Activated CD4-positive, alpha-beta T cell treated with anti-CD3 and anti-CD28 coated beads, Interleukin-2, amount 10 ng/mL, durations not matched to agents 24 days and 14 days (primary cell): ENCODE data around the gene HIP1R. TPM values are rescaled to one million over a fixed set of nuclear protein-coding genes. Genes with fewer than 3 reads are reported as not detected.

Experiments
- DNase-seq: peaks from one replicate; pipeline ENCODE4 v3.0.0; 2022
- H3K27ac Mint-ChIP-seq: one replicate; pipeline ENCODE4 v1.8.0; 2022; ENCODE audit warnings: mild to moderate bottlenecking, mixed read lengths
- H3K27me3 Mint-ChIP-seq: one replicate; pipeline ENCODE4 v1.8.0; 2022; ENCODE audit warnings: mixed read lengths
- H3K36me3 Mint-ChIP-seq: one replicate; pipeline ENCODE4 v1.8.0; 2022; ENCODE audit warnings: low read depth, mild to moderate bottlenecking, mixed read lengths
- H3K4me1 Mint-ChIP-seq: one replicate; pipeline ENCODE4 v1.8.0; 2021; ENCODE audit warnings: mixed read lengths
- H3K4me3 Mint-ChIP-seq: one replicate; pipeline ENCODE4 v1.8.0; 2022; ENCODE audit warnings: mild to moderate bottlenecking, moderate library complexity, mixed read lengths
- H3K9me3 Mint-ChIP-seq: one replicate; pipeline ENCODE4 v1.8.0; 2021; ENCODE audit warnings: mixed read lengths
- intact Hi-C: fragments of 100-400 bp; cut with micrococcal nuclease; formaldehyde crosslinking; loops from one replicate; pipeline ENCODE4 v1.15.1; 2023
- total RNA-seq: library from RNA; stranded (reverse); gene quantifications from 2 replicates; pipeline ENCODE4 v1.2.3, GENCODE V29; 2022

The HIP1R gene
- total RNA-seq, 1 donor from 2014 or later: 25.8 TPM

DNA sequence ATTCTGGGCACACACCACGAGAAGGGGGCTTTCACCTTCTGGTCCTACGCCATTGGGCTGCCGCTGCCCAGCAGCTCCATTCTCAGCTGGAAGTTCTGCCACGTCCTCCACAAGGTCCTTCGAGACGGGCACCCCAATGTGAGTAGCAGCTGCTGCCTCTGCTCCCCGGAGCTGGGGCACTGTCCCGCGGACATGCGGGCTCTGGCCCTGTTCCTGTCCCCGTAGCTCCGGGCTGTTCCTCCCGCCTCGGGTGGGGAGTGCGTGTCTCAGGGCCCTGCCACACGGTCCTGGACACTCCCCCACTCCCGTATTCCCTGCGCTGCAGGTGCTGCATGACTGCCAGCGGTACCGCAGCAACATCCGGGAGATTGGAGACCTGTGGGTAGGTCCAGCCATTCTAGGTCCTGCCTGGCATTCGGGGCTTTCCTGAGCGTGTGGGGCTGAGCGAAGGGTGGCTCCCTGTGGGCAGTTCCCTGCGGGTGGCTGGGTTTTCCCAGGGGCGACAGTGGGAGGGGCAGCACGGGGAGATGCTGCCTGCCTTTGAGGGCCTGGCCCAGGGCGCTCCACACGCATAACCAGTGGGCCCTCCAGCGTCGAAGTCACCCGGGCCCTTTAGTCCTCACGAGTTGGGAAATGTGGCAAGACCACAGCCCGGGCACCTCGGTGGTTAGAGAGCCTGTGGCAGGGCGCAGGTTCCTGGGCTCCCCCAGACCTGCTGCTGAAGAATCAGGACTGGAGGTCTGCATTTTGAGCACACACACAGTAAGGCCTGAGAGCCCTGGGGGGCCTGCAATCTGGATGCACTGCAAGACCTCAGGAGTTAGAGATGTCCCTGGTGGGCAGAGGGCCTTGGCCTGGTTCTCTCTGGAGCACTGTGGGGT is 13.5 kb downstream of the HIP1R start:
- H3K9me3 Mint-ChIP-seq: no peaks in the 10 kb centered on the region
- H3K4me1 Mint-ChIP-seq: no peaks in the 10 kb centered on the region
- H3K27ac Mint-ChIP-seq: no peak overlapping the region
- intact Hi-C loops: no loop called here
- H3K4me3 Mint-ChIP-seq: no peak overlapping the region
- no peak for DNase-seq
- no peaks in the 10 kb centered on the region for H3K27me3 Mint-ChIP-seq
- no peaks in the 10 kb centered on the region for H3K36me3 Mint-ChIP-seq

DNA sequence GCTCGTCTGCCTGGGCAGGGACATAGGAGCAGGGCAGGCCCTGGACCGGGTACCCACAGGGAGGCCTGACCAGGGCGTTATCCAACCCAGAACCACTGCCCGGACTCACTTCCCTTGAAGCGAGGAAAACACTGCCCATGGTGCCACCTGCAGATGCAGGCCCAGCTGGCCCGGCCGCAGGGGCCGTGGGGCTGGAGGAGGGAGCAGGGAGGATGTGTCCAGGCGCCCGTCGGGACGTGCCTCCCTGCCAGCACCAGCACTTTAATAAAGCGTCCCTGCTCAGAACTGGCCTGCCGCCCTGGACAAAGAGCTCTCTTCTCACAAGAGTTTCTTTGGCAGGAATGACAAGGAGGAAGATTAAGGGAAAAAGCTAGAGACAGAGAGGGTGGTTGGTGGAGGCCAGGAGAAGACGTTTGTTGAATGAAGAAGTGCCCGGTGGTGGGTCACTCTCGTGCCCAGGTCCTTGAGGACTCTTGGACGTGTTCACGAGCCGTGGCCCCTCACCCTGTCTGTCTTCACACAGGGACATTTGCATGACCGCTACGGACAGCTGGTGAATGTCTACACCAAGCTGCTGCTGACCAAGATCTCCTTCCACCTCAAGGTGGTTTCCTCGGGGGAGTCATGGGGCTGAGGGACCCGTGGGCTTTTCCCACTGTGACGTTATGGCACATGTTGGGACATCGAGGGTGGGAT is 14.2 kb downstream of the HIP1R start:
- Mint-ChIP-seq H3K4me3 (no peak overlapping the region), H3K27ac (no peak overlapping the region), H3K4me1 (no peaks in the 10 kb centered on the region), H3K9me3 (no peaks in the 10 kb centered on the region), H3K27me3 (no peaks in the 10 kb centered on the region), H3K36me3 (no peaks in the 10 kb centered on the region)
- intact Hi-C loops: no loop called here
- DNase-seq: no peak

DNA sequence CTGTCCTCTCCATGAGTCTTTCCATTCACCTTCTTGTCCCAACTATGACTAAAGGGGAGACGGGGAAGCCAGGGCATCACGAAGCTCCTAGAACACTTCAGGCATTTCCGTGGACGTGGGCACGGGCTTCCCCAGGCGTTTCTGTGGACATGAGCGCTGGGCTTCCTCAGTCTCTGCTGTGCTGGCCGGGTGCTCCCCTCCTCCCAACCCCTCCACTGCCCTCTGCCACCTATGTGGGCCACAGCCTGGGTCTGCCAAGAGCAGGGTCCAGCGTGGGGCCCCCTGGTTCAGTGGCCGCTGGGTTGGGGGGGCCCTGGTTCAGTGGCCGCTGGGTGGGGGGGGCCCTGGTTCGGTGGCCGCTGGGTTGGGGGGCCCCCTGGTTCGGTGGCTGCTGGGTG is 14.8 kb downstream of the HIP1R start:
- Mint-ChIP-seq H3K9me3 (no peaks in the 10 kb centered on the region), H3K4me1 (no peaks in the 10 kb centered on the region), H3K27me3 (no peaks in the 10 kb centered on the region), H3K27ac (no peak overlapping the region), H3K36me3 (no peaks in the 10 kb centered on the region), H3K4me3 (no peak overlapping the region)
- DNase-seq: no peak
- intact Hi-C loops: no loop called here

DNA sequence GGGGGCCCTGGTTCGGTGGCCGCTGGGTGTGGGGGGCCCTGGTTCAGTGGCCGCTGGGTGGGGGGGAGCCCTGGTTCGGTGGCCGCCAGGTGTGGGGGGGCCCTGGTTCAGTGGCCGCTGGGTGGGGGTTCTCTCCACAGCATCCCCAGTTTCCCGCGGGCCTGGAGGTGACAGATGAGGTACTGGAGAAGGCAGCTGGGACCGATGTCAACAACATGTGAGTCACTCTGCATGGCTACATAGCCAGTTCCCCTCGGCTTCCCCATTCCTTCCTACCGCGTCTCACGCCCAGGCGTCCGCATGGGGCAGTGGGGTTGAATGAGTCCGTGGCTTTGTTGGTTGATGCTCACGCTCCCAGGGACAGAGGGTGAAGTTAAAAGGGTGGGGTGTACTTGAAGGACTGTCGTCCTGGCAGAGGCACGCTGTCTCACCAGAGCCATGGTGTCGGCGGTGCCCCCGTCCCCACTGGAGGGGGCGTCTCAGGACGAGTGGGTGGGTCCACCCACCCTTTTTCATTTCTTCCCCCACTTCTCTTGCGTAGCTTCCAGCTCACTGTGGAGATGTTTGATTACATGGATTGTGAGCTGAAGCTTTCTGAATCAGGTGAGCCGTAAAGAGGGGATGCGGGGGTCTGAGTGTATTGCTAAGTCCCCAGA is 15.6 kb downstream of the HIP1R start:
- H3K4me3 Mint-ChIP-seq: no peak overlapping the region
- no peaks in the 10 kb centered on the region for H3K36me3 Mint-ChIP-seq
- H3K4me1 Mint-ChIP-seq: no peaks in the 10 kb centered on the region
- no peaks in the 10 kb centered on the region for H3K9me3 Mint-ChIP-seq
- no peaks in the 10 kb centered on the region for H3K27me3 Mint-ChIP-seq
- intact Hi-C loops: no loop called here
- no peak for DNase-seq
- no peak overlapping the region for H3K27ac Mint-ChIP-seq

DNA sequence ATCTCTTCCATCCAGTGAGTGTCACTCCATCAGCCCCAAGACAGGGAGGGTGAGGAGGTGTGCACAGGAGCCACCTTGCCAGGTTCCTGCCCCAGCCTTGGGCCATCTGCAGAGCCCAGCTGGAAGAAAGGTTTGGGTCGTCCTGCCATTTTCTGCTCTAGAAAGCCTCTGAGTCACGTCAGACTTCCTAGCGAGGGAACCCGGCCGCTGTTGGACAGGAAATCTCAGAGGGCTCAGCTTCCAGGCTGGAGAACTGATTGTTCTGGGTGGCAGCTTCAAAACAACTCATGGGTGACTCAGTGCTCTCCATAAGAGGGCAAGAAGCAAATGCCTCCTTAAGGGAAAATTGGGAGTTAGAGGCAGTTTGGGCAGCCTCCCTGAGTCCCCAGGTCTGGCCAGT is 16.6 kb downstream of the HIP1R start:
- H3K9me3 Mint-ChIP-seq: no peaks in the 10 kb centered on the region
- no peaks in the 10 kb centered on the region for H3K27me3 Mint-ChIP-seq
- no peak overlapping the region for H3K4me3 Mint-ChIP-seq
- intact Hi-C loops: no loop called here
- no peak overlapping the region for H3K27ac Mint-ChIP-seq
- no peaks in the 10 kb centered on the region for H3K4me1 Mint-ChIP-seq
- no peak for DNase-seq
- no peaks in the 10 kb centered on the region for H3K36me3 Mint-ChIP-seq

DNA sequence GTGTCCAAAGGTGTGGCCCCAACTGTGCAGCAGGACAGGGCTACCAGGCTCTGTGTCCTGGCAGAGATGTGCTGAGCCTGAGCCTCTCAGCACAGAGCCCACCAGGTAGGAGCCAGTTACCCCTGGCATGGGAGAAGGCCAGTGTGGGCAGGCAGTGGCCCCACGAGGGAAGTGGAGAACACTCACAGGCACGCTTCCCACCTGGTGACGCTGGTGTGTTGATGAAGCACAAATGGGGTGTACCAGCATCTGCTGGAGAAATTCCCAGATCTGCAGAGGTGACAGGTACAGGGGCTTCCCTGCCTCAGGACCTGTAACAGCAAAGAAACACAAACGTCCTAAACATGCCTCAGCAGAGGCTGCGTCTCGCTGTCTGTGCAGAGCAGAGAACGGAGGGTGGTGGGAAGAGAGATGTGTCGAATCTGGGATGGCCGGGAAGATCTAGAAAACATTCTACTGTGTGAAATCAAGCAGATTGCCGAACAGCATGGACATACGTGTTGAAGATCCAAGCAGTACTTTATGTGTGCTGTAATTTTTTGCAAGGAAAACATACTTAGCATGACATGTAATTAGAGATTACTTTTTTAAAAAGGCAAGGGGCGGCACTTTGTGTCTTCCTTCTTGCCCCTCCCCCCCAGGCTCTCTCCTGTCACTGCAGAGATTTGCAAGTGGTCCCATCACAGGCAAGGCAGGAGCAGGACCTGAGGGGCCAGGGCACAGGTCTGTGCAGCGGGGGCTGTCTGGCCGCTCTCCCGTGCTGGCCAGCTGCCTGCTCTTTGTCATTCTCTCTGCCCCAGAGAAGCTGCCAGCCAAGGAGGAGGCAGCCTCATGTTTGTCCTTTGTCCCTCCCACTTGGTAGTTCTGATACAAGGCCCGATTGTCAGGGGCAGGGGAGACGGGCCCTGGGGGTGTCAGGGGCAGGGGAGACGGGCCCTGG is 17.3 kb downstream of the HIP1R start:
- DNase-seq: no peak
- H3K27me3 Mint-ChIP-seq: no peaks in the 10 kb centered on the region
- no peak overlapping the region for H3K27ac Mint-ChIP-seq
- no peaks in the 10 kb centered on the region for H3K4me1 Mint-ChIP-seq
- no peaks in the 10 kb centered on the region for H3K9me3 Mint-ChIP-seq
- intact Hi-C loops: no loop called here
- H3K4me3 Mint-ChIP-seq: no peak overlapping the region
- no peaks in the 10 kb centered on the region for H3K36me3 Mint-ChIP-seq

DNA sequence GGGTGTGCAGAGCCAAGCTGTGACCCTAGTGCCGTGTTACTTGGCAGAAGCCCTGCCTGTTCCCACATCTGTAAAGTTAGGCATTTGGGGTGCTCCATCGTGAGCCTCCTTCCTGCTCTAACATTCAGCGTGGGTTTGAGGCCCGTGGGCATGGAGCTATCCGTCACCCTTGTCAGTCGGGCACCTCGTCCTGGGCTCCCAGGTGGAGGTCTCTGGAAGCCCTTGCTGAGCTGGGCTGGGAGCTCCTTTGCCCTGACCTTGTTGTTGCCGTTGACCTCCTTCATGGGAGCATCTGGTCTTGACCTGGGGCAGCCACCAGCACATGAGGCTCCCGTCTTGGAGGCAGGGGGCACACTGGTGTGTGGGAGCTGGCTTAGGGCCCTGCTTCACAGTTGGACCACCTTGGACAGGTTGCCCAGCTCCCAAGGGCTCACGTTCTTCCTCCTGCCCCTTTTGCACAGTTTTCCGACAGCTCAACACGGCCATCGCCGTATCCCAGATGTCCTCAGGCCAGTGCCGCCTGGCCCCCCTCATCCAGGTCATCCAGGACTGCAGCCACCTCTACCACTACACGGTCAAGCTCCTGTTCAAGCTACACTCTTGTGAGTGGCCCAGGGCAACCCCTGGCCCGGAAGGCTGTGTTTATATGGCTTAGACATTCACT is 18.5 kb downstream of the HIP1R start:
- no peak for DNase-seq
- no peaks in the 10 kb centered on the region for H3K36me3 Mint-ChIP-seq
- intact Hi-C loops: no loop called here
- no peaks in the 10 kb centered on the region for H3K27me3 Mint-ChIP-seq
- H3K4me3 Mint-ChIP-seq: no peak overlapping the region
- H3K27ac Mint-ChIP-seq: no peak overlapping the region
- no peaks in the 10 kb centered on the region for H3K4me1 Mint-ChIP-seq
- no peaks in the 10 kb centered on the region for H3K9me3 Mint-ChIP-seq

DNA sequence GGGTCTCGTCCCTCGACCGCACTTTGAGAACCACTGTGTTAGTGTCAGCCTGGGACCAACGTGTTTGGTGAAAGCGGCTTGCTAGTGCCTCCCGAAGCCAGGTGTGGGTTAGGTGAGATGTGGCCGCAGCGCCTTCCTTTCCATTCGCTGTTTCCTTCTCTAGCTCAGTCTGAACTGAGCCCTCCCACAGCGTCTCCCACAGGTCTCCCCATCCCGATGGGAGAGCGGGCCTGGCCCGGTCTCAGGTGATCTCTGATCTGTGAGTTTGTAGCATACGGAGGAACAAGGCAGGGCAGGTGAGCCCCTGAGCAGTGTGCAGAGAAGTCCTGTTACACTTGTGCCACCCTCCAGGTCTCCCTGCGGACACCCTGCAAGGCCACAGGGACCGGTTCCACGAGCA is 19.3 kb downstream of the HIP1R start:
- no peaks in the 10 kb centered on the region for H3K27me3 Mint-ChIP-seq
- DNase-seq: no peak
- no peaks in the 10 kb centered on the region for H3K4me1 Mint-ChIP-seq
- intact Hi-C loops: no loop called here
- no peak overlapping the region for H3K4me3 Mint-ChIP-seq
- peaks cover 2% of the 10 kb centered on the region for H3K36me3 Mint-ChIP-seq
- no peaks in the 10 kb centered on the region for H3K9me3 Mint-ChIP-seq
- no peak overlapping the region for H3K27ac Mint-ChIP-seq

DNA sequence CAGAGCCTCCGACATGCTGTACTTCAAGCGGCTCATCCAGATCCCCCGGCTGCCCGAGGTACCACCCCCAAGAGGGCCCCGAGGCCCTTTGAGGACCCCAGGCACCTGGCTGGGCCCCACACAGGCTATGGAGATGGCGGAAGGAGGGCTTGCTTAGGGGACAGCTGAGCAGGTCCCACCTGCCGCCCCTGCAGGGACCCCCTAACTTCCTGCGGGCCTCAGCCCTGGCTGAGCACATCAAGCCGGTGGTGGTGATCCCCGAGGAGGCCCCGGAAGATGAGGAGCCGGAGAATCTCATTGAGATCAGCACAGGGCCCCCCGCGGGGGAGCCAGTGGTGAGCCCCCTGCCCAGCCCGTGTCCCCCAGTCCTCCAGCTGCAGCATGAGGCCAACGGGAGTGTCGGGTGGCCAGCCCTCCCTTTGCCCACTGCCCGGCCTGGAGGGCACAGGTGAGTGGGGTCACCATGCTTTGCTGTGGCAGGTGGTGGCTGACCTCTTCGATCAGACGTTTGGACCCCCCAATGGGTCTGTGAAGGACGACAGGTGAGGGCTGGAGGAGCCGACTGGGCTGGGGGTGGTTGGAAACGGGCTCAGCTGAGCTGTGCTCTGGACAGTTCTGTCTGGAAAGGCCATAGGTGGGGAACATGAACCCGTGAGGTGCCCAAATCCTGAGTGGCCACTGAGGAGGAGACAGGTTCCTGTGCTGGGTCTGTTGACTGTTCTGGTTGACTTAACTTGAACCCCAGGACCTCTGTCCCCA is 20.0 kb downstream of the HIP1R start:
- no peaks in the 10 kb centered on the region for H3K4me1 Mint-ChIP-seq
- no peak for DNase-seq
- no peaks in the 10 kb centered on the region for H3K9me3 Mint-ChIP-seq
- peaks cover 4% of the 10 kb centered on the region for H3K36me3 Mint-ChIP-seq
- H3K27me3 Mint-ChIP-seq: no peaks in the 10 kb centered on the region
- no peak overlapping the region for H3K4me3 Mint-ChIP-seq
- intact Hi-C loops: no loop called here
- H3K27ac Mint-ChIP-seq: no peak overlapping the region

DNA sequence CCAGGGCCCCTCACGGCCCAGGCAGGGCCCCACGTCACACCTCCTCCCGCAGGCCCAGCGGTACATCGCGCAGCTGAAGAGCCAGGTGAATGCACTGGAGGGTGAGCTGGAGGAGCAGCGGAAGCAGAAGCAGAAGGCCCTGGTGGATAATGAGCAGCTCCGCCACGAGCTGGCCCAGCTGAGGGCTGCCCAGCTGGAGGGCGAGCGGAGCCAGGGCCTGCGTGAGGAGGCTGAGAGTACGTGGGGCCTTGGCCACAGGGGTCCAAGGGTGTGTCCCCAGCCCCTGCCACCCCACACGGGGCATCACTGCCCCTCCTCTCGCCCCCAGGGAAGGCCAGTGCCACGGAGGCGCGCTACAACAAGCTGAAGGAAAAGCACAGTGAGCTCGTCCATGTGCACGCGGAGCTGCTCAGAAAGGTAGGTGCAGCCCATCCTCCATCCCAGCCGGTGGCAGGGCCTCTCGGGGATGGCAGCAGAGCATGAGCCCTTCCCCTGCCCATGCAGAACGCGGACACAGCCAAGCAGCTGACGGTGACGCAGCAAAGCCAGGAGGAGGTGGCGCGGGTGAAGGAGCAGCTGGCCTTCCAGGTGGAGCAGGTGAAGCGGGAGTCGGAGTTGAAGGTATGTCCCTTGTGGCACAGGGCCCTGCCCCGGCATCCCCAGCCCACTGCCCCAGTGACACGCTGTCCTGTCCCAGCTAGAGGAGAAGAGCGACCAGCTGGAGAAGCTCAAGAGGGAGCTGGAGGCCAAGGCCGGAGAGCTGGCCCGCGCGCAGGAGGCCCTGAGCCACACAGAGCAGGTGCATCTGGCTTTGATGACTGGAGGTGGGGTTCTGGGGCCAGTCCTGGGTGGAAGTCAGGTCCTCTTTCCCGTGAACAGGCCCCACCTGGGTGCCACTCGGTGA is 20.9 kb downstream of the HIP1R start:
- no peak for DNase-seq
- Mint-ChIP-seq H3K4me1 (no peaks in the 10 kb centered on the region), H3K27ac (no peak overlapping the region), H3K36me3 (peaks cover 4% of the 10 kb centered on the region), H3K9me3 (no peaks in the 10 kb centered on the region), H3K4me3 (no peak overlapping the region), H3K27me3 (no peaks in the 10 kb centered on the region)
- intact Hi-C loops: no loop called here

DNA sequence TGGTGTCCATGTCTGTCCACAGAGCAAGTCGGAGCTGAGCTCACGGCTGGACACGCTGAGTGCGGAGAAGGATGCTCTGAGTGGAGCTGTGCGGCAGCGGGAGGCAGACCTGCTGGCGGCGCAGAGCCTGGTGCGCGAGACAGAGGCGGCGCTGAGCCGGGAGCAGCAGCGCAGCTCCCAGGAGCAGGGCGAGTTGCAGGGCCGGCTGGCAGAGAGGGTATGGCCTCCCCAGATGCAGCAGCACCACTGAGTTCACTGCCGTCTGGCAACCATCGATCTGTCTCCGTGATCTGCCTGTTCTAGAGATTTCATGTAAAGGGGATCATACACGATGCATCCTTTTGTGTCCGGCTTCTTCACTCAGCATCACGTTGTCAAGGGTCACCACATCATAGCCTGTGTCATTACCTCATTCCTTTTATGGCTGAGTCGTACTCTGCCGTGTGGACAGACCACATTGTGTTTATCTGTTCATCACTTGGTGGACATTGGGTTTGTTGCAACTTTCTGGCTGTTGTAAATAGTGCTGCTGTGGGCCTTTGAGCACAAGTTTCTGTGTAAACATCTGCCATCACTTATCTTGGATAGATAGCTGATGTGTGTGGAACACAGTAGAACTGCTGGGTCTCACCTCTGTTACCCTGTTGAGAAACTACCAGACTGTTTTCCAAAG is 21.9 kb downstream of the HIP1R start:
- Mint-ChIP-seq H3K36me3 (peaks cover 4% of the 10 kb centered on the region), H3K4me1 (no peaks in the 10 kb centered on the region), H3K9me3 (no peaks in the 10 kb centered on the region), H3K4me3 (no peak overlapping the region), H3K27ac (no peak overlapping the region), H3K27me3 (no peaks in the 10 kb centered on the region)
- intact Hi-C loops: no loop called here
- no peak for DNase-seq
